AG10803 (cell line): ENCODE results near the gene FNDC3B.

Source experiments
- DNase-seq: peaks from one replicate; pipeline ENCODE4 v3.0.0; 2010; ENCODE audit warnings: low read depth
- H3K4me3 ChIP-seq: 2 replicates; pipeline ENCODE4 v1.5.1; 2011; ENCODE audit warnings: mild to moderate bottlenecking, low read length, control low read depth
- TF ChIP-seq, protein P1 (sequence below): conservative IDR thresholded peaks from 2 replicates; pipeline ENCODE4 v1.5.1; 2011; ENCODE audit warnings: mild to moderate bottlenecking, low read length, control low read depth, inconsistent platforms

FNDC3B gene

DNA sequence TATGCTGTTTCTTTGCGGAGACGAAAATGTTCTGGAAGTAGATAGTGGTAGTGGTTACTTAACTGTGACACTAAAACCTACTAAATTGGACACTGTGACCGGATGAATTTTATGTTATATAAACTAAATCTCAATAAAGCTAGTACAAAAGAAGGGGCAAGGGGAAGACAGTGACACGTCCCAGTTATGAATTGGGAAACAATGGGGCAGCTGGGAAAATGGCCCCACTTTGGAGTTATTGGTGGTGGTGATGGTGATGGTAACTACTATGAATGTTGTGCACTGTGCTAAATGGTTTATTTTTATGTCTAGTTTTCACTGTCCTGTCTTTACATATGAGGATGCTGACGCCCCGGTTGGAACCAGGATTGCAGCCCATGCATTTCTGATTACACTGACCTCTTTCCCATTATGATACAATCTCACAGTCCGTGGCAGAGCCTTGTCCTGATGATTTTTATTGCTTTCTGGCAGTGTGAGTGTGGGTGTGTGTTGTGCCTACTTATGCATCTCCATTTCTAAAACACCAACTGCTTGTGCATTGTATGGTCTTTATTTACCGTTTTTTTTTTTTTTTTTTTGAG lies 192.0 kb downstream of the FNDC3B start:
- no peak overlapping the region for H3K4me3 ChIP-seq
- no peak for DNase-seq
- TF ChIP-seq, protein P1, sequence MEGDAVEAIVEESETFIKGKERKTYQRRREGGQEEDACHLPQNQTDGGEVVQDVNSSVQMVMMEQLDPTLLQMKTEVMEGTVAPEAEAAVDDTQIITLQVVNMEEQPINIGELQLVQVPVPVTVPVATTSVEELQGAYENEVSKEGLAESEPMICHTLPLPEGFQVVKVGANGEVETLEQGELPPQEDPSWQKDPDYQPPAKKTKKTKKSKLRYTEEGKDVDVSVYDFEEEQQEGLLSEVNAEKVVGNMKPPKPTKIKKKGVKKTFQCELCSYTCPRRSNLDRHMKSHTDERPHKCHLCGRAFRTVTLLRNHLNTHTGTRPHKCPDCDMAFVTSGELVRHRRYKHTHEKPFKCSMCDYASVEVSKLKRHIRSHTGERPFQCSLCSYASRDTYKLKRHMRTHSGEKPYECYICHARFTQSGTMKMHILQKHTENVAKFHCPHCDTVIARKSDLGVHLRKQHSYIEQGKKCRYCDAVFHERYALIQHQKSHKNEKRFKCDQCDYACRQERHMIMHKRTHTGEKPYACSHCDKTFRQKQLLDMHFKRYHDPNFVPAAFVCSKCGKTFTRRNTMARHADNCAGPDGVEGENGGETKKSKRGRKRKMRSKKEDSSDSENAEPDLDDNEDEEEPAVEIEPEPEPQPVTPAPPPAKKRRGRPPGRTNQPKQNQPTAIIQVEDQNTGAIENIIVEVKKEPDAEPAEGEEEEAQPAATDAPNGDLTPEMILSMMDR, result no peak

DNA sequence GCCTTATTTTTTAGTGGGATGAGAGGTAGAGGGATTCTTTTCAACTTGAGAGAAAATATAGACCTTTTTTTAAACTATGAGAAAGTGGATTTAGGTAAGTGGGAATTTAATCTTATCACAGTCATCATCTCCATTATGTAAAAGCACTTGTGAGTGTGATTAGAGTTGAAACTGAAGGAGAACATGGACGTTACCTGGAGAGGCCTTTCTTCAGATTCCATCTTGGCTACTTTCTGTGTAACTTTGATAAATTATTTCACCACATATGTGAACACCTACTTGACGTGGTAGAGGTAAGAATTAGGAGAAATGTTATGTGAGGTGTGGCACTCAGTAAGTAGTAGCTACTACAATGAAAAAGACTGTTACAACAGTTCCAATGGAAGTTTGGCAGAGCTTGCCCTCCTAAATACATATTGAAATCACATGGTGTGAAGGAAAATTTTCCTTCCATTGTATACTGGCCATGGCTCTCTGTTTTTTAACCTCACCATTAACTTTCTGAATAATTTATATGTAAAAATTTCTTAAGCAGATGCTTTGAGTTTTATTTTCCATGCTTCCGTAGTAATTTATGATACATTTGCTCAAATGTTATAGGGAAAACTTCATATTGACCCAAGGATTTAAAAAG lies 193.3 kb downstream of the FNDC3B start:
- TF ChIP-seq, protein P1, result no peak
- DNase-seq, result no peak
- H3K4me3 ChIP-seq, result no peak overlapping the region

DNA sequence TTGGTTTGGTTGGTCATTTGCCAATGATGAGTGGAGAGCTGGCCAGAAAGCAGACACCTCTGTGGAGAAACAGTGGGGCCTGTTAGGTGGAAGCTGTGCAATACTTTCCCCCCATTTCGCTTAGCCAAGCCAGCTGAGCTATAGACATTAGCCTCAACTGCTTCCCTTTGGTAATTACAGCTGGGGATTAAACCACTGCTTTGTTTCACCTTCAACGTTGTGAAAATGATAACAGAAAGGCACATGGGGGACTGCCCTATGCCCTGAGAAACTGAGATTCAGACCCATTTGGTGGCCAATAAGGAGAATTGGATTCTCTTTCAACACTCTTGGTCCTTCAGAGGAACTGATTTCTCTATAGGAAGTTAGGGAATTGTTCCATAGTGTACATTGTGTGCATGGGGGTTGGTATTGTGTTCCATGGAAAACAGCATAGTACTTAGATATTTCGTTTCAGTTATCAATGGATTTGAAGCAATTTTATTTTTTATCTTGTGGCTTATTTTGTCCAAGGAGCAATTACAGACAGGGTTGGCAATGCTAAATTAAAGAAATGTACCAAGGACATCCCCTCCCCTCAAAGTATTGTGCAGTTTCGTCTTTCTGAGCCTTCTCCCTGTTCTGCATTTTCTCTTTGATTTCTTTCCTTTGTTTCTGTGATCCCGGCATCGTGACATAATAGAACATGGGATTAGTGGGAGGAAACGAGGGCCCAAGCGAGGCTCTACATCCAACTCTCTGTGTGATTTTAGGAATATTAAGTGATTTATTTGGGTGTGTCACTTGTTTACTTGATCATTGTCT lies 194.3 kb downstream of the FNDC3B start:
- no peak for DNase-seq
- TF ChIP-seq, protein P1, result no peak
- no peak overlapping the region for H3K4me3 ChIP-seq

DNA sequence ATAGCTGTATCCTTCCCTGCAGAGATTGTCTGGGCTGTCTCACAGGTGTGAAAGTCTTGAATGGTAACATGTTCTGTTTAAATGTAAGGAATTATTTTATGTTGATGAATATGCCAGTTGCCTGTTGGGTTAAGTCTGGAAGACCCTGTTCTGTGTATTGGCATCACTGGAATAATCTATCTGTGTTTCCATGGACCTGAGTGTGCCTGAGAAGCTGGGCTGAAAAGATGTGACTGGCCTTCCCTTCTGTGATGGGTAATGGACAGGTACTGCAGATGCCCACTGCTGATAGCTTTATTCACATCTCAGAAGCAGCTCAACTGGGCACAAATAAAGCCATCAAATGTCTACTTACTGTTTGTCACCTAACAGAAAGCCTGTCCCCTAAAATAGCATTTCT lies 196.3 kb downstream of the FNDC3B start:
- DNase-seq, result no peak
- H3K4me3 ChIP-seq, result no peak overlapping the region
- TF ChIP-seq, protein P1, result no peak

DNA sequence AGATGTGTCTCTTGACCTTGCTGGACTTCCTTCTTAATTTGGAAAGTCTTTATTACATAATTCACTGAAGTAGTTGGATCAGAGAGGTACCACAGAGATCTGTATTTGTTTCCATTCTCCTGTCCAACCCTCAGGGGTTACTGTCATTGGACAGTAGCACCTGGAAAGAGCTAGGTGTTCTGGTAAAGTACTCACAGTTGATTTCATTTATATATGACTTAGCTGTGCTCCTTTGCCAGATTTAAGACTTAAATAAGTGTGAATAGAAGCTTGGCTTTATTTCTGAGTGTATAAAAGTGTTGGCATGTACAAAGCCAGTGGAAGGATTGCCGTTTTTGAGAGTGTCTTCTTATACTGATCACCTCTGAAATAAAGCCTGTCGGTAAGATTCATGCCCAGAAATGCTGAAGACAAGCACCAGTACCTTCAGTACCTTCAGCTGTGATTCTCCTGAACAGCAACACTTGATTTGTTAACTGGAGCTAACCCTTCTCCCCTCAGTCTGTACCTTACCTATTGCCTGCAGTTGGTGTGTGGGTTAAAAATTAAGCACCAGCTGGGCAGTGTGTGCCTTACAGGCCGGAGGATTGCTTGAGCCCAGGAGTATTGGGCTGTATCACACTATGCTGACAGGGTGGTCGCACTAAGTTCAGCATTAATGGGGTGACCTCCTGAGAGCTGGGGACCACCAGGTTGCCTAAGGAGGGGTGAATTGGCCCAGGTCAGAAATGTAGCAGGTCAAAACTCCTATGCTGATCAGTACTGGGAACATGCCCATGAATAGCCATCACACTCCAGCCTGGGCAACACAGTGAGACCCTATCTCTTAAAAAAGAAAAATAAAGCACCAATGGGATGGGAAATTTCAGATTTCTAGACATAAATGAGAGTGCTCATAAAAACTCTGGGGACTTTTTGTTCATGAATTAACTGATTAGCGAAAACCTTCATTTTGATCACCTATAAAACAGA lies 197.7 kb downstream of the FNDC3B start:
- TF ChIP-seq, protein P1, result no peak
- no peak overlapping the region for H3K4me3 ChIP-seq
- DNase-seq, result no peak

DNA sequence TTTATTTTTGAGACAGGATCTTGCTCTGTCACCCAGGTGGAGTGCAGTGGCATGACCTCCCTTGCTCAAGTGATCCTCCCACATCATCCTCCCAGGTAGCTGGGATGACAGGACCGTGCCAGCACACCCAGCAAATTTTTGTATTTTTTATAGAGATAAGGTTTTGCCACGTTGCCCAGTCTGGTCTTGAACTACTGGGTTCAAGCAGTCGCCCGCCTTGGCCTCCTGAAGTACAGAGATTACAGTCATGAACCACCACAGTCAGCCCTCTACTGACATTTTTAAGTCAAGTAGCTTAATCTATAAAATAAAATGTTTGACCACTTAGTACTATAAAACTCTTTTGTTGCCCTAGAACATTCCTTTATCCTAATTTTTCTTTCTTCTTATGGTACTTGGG lies 198.8 kb downstream of the FNDC3B start:
- DNase-seq, result no peak
- TF ChIP-seq, protein P1, result no peak

More for the DNA sequence above, 198.8 kb downstream of the FNDC3B start:
- H3K4me3 ChIP-seq, result no peak overlapping the region
